Vagina (tissue), 2 donors: Measurements from ENCODE around the gene LGALS7B.

Experiments used
- POLR2A ChIP-seq, 2 donors: fragments of 450-650 bp; IDR thresholded peaks; one replicate each; pipeline ENCODE4 v1.6.1; 2017; ENCODE audit warnings: antibody characterized with exemption in 2 of 2, mild to moderate bottlenecking in 2 of 2, moderate library complexity in 2 of 2
- TF ChIP-seq, protein P1 (sequence below), 3 experiments: fragments of 450-650 bp in 2 of 3; fragments of 200-600 bp in 1 of 3; sonication (generic) in 1 of 3; IDR thresholded peaks; one replicate each; pipeline ENCODE4 v1.5.1; 2017 to 2019; ENCODE audit warnings: antibody characterized with exemption in 3 of 3, mild to moderate bottlenecking in 2 of 3, moderate library complexity in 2 of 3

DNA sequence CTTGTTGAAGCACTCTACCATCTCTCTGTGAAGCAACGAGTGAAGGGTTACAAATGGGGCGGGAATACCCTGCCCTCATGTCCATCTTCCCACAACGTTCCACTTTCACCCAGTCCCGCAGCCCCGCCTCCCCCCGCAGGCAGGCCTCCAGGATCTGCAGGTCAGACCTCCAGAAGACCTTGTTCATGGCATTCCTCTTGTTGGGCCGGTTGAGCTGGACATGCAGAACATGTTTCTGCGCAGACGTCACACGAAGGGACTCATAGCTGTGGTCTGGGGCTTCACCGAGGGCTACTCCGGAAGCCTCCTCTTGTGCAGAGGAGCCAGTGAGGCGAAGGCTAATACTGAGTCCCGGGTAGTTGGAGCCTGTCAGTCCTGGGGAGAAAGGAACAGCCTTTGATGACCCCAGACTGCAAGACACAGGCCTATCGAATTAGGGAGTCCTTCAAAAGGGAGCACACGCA lies 42.2 kb downstream of the LGALS7B start:
- no peak for TF ChIP-seq POLR2A (IDR thresholded peaks at IDR 0.05)
- TF ChIP-seq, protein P1, sequence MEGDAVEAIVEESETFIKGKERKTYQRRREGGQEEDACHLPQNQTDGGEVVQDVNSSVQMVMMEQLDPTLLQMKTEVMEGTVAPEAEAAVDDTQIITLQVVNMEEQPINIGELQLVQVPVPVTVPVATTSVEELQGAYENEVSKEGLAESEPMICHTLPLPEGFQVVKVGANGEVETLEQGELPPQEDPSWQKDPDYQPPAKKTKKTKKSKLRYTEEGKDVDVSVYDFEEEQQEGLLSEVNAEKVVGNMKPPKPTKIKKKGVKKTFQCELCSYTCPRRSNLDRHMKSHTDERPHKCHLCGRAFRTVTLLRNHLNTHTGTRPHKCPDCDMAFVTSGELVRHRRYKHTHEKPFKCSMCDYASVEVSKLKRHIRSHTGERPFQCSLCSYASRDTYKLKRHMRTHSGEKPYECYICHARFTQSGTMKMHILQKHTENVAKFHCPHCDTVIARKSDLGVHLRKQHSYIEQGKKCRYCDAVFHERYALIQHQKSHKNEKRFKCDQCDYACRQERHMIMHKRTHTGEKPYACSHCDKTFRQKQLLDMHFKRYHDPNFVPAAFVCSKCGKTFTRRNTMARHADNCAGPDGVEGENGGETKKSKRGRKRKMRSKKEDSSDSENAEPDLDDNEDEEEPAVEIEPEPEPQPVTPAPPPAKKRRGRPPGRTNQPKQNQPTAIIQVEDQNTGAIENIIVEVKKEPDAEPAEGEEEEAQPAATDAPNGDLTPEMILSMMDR (IDR thresholded peaks at IDR 0.05): no peak
